GM18909 (cell line): ENCODE measurements around the gene CIB2.

Experiments
- ATAC-seq: cut with Tn5 transposase; IDR thresholded peaks from one replicate; pipeline ENCODE4 v1.9.1; 2021; ENCODE audit warnings: mild to moderate bottlenecking; ENCODE audit not compliant: unreplicated experiment, poor library complexity

CIB2 gene

DNA sequence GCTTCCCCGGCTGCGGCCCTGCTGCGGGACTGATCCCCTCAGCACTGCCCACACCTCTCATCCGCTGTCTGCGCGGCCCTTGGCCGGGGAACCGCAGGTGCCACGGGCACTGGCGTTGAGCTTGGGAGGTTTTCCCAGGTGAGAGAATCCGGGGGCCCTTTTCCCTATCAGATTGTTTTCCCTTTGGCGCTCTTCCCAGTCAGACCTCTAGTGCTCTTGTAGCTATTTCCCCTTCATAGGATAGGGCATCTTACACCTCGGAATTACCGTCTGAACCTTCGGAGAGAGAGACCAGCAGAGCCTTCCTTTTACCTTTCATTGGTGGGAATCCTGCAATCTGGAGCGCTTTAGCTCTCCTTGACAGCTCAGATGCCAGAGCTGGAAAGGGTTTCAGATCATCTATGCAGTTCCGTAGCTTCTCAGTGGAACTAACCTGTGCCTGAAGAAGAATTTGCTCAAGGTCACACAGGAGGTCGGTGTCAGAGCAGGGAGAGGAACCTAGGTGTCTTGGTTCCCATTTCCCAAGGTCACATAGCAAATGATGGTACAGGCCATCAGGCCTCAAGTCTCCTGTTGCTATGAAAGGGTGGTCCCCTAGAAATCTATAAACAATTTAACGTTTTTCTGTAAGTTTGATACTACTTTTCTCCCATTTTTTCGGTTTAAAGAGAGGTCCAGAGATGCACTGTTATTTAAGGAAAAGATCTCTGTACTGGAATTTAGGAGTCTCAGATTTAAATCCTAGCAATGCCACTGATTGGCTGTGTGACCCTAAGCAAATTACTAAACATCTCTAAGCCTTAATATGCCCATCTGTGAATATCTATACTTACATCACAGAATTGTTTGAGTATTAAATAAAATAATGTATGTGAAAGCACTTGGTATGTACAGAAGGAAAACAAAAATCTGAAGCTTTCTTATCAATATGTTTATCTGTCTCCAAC, 18.8 kb upstream of the CIB2 start:
- peak; percentile 3 for ATAC-seq

GRCh38 chr15:78149068-78149804, 18.0 kb upstream of the CIB2 start, which contains the start of gene IDH3A:
TSS of gene IDH3A (plus strand) at chr15:78149362. CDS start at chr15:78149404, 42 bp downstream.
- peak; percentile 75 for ATAC-seq

DNA sequence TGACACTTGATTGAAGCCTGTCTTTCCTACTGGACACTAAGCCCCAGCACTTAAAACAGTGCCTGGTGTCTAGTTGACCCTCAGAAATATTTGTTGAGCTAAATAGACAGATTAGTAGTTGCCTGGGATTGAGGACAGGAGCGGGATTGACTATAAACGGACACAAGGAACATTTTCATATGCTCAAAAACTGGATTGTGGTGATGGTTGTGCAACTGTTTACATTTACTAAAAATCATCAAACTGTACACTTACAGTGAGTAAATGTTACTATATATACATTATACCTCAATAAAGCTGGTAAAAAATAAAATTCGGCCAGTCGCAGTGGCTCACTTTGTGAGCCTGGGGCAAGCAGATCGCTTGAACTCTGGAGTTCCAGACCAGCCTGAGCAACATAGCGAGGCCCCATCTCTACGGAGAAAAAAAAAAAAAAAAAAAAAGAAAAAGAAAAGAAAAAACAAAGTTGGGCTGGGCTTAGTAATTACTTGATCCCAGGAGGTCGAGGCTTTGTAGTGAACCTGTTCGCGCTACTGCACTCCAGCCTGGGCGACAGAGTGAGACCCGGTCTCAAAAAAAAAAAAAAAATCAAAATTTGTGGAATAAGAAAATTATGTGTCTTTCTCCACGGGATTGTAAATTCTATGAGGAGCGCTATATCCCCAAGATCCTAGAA, 17.3 kb upstream of the CIB2 start:
- peak; percentile 9 for ATAC-seq

DNA sequence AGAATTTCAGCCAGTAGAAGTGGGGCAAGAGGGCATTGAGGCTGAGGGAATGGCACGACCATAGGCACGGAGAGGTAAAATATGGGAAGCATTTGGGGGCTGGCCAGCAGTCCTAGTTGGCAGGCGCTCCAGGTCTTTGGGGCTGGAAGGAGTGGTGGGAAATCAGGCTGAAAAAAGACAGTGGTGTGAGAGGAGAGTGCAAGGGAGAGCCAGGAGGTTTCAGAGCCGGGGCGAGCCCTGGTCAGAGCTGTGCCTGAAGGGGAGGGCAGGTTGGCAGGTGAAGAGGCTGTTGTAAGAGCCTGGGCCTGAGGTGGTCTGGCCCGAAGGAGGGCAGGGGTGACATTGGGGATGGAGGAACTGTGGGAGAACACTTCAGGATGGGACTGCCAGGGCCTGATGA, 16.3 kb upstream of the CIB2 start:
- ATAC-seq: no peak

GRCh38 chr15:78146425-78147154, 15.3 kb upstream of the CIB2 start:
- no peak for ATAC-seq

DNA sequence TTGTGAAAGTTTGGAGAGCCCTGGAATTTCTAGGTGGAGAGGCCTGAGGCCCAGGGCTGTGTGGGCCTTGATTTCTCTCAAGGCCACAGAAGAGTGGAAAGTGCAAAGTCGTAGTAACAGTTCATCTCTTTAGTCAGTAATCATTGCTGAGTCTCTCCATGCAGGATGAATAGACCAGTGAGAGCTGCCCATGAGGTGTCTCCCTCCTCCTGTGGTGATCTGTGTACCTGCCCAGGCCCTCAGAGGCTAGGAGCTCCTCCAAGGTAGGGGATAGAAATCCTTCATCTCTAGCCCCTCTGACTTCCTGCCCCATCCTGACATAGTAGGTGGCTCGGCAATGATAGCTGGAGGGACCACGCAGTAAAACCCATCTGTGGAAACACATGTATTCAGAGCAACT, 11.1 kb upstream of the CIB2 start:
- no peak for ATAC-seq

- no peak for ATAC-seq
These were observed 9.0 kb upstream of the CIB2 start for GRCh38 chr15:78140292-78140691.

DNA sequence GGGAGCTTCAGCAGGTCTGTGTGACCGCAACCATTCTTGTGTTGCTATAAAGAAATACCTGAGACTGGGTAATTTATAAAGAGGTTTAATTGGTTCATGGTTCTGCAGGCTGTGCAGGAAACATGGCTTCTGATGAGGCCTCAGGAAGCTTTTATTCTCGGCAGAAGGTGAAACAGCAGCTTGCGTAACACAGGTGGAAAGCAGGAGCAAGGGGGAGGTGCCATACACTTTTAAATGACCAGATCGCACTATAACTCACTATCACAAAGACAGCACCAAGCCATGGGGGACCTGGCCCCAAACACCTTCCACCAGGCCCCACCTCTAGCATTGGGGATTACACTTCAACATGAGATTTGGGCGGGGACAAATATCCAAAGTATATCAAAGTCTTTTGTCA, 8.3 kb upstream of the CIB2 start:
- no peak for ATAC-seq

DNA sequence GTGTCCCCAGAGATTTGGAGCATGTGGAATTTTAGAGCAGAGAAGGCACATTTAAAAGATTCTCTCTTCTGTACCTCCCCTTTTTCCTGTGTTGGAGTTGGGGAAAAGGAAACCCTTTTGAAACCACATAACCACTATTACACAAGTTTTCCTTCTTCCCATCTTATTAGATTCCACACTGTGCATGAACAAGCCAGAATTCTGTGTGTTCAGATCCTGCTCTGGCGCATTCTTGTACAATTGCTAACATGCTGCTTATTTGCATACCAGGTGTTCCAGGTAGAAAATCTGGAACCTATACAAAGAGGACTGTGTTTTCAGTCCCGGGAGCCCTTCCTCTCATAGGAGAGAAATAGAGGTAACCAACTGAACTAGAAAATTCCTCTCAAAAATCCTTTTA, 2.6 kb upstream of the CIB2 start:
- ATAC-seq: no peak

DNA sequence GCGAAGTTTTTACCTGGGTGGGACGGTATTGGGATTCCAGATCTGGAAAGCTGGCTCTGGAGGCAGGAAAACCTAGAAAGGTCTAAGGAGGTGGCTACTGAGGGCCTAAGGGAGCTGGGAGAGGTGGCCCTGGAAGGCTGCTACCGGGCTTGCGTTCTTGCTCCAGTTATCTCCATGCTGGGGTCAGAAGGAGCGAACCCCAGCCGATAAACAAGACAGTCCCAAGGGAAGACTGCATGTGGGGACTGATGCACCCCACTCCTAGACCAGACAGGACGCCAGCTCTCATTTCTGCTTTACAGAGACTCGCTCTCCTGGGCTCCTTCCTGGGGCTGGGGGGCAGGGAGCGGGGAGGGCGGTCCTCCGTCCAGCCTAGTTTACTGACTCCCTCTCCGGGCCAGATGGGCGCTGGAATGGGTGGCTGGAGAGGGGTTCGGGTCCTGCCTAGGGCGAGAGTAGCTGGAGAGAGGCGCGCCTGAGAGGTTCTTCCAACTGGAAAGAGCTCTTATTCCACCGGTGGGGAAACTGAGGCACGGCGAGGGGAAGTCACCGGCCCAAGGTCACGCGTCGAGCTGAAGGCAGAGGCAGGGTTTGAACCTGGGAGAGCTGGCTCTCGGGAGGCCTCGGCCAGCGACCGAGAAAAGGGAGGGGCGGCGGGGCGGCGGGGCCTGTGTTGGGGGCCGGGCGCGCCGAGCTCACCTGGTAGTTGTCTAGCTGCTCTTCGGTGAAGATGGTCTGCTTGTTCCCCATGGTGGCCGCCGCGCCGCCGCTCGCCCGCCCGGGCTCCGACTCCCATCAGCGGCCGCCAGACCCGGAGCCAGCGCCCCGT, 565 bp downstream of the CIB2 start:
- ATAC-seq: peak; percentile 22

GRCh38 chr15:78129751-78130287, 1.4 kb downstream of the CIB2 start:
- no peak for ATAC-seq

GRCh38 chr15:78129077-78129750, 2.0 kb downstream of the CIB2 start:
- no peak for ATAC-seq

DNA sequence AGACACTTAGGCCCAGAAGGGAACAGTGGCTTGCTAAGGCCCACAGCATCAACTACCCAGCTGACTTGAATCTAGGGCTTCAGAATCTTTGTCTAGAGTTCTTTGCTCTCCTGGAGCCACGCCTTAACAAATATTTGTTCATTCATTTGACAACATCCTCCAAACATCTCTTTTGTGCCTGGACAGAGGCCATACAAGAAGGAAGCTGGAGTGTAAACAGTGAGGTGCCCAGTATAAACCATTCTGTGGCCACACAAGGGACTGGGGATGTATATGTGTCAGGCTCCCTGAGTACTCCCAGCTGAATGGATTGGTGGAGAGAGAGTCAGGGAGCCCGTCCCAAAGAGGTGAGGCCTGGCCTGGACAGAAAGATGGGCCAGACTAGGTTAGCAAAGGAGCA, 3.4 kb downstream of the CIB2 start:
- ATAC-seq: no peak

- no peak for ATAC-seq
These were observed 6.0 kb downstream of the CIB2 start for GRCh38 chr15:78125267-78125666.

GRCh38 chr15:78120523-78120922, 10.7 kb downstream of the CIB2 start:
- ATAC-seq: no peak

GRCh38 chr15:78112551-78112950, 18.7 kb downstream of the CIB2 start:
- no peak for ATAC-seq

DNA sequence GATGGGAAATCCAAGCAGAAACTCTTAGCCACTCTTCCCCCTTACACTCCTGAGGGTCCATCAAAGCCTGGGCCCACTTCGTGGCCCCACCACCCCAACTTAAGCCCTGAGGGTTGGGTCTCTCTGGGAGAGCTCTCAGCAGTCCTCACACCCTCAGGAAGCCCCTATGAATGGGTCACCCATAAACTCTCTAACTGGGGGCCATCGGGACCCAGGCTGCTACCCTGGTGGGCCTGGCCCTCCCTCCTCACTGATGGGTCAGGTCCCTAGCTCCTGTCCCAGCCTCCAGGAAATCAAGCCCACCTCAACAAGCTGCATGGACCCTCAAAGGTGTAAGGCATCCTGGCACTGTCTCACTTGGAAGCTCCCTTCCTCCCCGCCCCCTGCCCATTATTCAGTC, 19.5 kb downstream of the CIB2 start:
- no peak for ATAC-seq

DNA sequence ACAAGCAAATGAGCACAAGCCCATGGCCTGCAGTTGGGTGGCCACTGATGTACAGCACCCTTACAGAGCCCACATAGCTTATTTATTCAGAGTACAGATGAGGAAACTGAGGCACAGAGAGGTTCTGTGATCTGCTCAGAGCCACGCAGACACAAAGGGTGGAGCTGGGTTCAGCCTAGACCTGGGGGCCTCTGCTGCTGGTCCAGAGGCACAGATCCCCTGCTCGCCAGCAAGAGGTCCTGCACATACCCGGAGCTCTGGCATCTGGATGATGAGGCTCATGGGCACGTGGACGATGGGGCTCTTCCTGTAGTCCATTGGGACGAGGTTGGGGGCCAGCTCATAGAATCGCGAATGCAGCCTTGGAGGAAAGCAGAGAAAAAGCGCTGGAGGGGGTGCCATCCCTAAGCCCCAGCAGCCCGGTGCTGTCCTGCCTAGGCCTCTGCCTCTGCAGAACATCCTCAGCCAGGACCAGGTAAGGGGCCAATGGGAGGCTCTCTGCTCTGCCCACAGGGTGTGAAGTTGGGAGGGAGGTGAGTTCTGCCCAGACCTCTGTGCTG, 20.2 kb downstream of the CIB2 start:
- ATAC-seq: no peak
